ENCODE results near the gene DGAT2.

DGAT2 gene

GRCh38 chr11:75834728-75835127 is 66.2 kb downstream of the DGAT2 start:
- DNase-seq, result no peak

GRCh38 chr11:75836417-75836816 is 67.8 kb downstream of the DGAT2 start:
- no peak for DNase-seq

GRCh38 chr11:75839851-75840250 is 71.3 kb downstream of the DGAT2 start:
- DNase-seq, result no peak

GRCh38 chr11:75840522-75840921 is 71.9 kb downstream of the DGAT2 start:
- no peak for DNase-seq

GRCh38 chr11:75841739-75842138 is 73.2 kb downstream of the DGAT2 start:
- DNase-seq, result no peak

- no peak for DNase-seq
These were observed 76.7 kb downstream of the DGAT2 start for GRCh38 chr11:75845324-75845723.

- no peak for DNase-seq
These were observed 81.3 kb downstream of the DGAT2 start for GRCh38 chr11:75849894-75850293.

- DNase-seq, result no peak
These were observed 82.2 kb downstream of the DGAT2 start for GRCh38 chr11:75850787-75851186.
